ENCODE data around the gene SRR. TPM values are rescaled to one million over a fixed set of nuclear protein-coding genes. Genes with fewer than 3 reads are reported as not detected.

SRR gene
- polyA plus RNA-seq, 1 donor from 2014 or later = 69.0 TPM

DNA sequence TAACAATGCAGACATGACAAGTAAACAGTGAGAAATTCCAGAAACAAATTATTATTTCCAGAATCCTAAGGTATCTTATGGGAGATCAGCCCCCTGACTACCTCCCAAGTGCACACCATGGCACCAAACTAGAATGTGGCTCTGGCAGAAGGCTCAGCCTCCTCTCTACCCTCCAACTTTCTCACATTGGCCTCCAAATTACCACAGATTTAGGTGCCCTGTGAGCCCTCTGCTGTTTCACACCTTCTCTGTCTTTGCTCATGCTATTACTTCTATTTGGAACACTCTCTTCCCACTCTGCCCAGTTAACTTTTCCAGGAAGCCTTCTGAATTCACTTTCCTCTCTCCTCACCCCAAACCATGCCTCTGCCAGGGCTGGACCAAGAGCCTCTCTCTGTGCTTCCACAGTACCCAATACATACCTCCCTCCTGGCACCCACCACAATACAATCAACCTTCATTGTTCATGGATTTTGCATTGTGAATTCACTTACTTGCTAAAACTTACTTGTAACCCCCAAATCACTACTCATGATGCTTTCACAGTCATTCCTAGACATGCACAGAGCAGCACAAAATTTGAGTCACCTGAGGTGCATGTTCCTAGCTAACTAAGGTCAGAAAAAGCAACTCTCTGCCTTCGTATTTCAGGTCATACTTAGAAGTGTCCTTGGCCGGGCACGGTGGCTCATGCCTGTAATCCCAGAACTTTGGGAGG lies 31.6 kb upstream of the SRR start:
- Histone ChIP-seq H3K27me3 (ENCODE audit: insufficient read depth, low read depth, low read length) (no peaks in the 10 kb centered on the region), H2AFZ (ENCODE audit: low read depth, low read length) (no peak overlapping the region), H3K9me3 (ENCODE audit: low read length) (no peaks in the 10 kb centered on the region), H3K9me2 (ENCODE audit: insufficient read depth, low read length) (no peaks in the 10 kb centered on the region), H3K9ac (ENCODE audit: low read length) (no peak overlapping the region), H3K4me3 (ENCODE audit: low read length) (no peak overlapping the region), H3K79me2 (replicated peaks; ENCODE audit: insufficient read depth, low read length) (no peaks in the 10 kb centered on the region), H3K4me2 (ENCODE audit: low read length) (no peak overlapping the region), H3K36me3 (ENCODE audit: insufficient read depth, low read length) (no peaks in the 10 kb centered on the region), H3K27ac (ENCODE audit: low read length) (no peak overlapping the region), H3F3A (ENCODE audit: insufficient read depth, low read length, poor library complexity, severe bottlenecking) (no peaks in the 10 kb centered on the region), H4K20me1 (ENCODE audit: insufficient read depth) (no peaks in the 10 kb centered on the region)
- TF ChIP-seq EZH2 (IDR thresholded peaks at IDR 0.05; ENCODE audit: borderline replicate concordance, insufficient read depth, low read length, poor library complexity, severe bottlenecking) (no peak), SMC3 (conservative IDR thresholded peaks at IDR 0.05; ENCODE audit: poor library complexity) (no peak), TAF1 (IDR thresholded peaks at IDR 0.05; ENCODE audit: low read depth) (no peak), RAD21 (conservative IDR thresholded peaks at IDR 0.05) (no peak), EP300 (conservative IDR thresholded peaks at IDR 0.05; ENCODE audit: poor library complexity, severe bottlenecking) (no peak), POLR2AphosphoS5 (IDR thresholded peaks at IDR 0.05) (no peak), MXI1 (conservative IDR thresholded peaks at IDR 0.05; ENCODE audit: poor library complexity, severe bottlenecking) (no peak)
- TF ChIP-seq, protein P1, sequence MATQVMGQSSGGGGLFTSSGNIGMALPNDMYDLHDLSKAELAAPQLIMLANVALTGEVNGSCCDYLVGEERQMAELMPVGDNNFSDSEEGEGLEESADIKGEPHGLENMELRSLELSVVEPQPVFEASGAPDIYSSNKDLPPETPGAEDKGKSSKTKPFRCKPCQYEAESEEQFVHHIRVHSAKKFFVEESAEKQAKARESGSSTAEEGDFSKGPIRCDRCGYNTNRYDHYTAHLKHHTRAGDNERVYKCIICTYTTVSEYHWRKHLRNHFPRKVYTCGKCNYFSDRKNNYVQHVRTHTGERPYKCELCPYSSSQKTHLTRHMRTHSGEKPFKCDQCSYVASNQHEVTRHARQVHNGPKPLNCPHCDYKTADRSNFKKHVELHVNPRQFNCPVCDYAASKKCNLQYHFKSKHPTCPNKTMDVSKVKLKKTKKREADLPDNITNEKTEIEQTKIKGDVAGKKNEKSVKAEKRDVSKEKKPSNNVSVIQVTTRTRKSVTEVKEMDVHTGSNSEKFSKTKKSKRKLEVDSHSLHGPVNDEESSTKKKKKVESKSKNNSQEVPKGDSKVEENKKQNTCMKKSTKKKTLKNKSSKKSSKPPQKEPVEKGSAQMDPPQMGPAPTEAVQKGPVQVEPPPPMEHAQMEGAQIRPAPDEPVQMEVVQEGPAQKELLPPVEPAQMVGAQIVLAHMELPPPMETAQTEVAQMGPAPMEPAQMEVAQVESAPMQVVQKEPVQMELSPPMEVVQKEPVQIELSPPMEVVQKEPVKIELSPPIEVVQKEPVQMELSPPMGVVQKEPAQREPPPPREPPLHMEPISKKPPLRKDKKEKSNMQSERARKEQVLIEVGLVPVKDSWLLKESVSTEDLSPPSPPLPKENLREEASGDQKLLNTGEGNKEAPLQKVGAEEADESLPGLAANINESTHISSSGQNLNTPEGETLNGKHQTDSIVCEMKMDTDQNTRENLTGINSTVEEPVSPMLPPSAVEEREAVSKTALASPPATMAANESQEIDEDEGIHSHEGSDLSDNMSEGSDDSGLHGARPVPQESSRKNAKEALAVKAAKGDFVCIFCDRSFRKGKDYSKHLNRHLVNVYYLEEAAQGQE (IDR thresholded peaks at IDR 0.05; ENCODE audit: borderline replicate concordance) = no peak
- TF ChIP-seq, protein P2, sequence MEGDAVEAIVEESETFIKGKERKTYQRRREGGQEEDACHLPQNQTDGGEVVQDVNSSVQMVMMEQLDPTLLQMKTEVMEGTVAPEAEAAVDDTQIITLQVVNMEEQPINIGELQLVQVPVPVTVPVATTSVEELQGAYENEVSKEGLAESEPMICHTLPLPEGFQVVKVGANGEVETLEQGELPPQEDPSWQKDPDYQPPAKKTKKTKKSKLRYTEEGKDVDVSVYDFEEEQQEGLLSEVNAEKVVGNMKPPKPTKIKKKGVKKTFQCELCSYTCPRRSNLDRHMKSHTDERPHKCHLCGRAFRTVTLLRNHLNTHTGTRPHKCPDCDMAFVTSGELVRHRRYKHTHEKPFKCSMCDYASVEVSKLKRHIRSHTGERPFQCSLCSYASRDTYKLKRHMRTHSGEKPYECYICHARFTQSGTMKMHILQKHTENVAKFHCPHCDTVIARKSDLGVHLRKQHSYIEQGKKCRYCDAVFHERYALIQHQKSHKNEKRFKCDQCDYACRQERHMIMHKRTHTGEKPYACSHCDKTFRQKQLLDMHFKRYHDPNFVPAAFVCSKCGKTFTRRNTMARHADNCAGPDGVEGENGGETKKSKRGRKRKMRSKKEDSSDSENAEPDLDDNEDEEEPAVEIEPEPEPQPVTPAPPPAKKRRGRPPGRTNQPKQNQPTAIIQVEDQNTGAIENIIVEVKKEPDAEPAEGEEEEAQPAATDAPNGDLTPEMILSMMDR (IDR thresholded peaks at IDR 0.05; ENCODE audit: poor library complexity, severe bottlenecking) = no peak

DNA sequence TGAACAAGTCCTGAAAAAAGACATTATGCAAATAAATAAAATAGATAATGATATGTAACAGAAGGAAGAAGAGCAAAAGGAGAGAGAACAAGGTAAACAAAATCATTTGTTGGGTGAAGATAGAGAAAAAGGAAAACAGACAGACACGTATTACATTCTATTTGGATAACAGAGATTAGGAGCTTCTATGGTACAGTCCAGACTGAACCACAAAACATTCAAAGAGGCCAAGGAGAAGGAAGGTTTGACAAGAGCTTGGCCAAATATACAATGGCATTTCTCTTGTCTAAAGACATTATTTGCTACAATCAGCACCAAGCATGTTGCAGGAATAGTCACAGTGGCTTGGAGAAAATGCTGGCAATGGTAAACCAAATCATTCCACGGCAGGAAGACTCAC lies 29.3 kb upstream of the SRR start:
- Histone ChIP-seq H3K4me3 (ENCODE audit: low read length) (no peak overlapping the region), H4K20me1 (ENCODE audit: insufficient read depth) (no peaks in the 10 kb centered on the region), H3K27me3 (ENCODE audit: insufficient read depth, low read depth, low read length) (no peaks in the 10 kb centered on the region), H3K27ac (ENCODE audit: low read length) (no peak overlapping the region), H3K9me2 (ENCODE audit: insufficient read depth, low read length) (no peaks in the 10 kb centered on the region), H3F3A (ENCODE audit: insufficient read depth, low read length, poor library complexity, severe bottlenecking) (no peaks in the 10 kb centered on the region), H3K4me2 (ENCODE audit: low read length) (no peak overlapping the region), H3K36me3 (ENCODE audit: insufficient read depth, low read length) (no peaks in the 10 kb centered on the region), H3K79me2 (replicated peaks; ENCODE audit: insufficient read depth, low read length) (no peaks in the 10 kb centered on the region), H3K9me3 (ENCODE audit: low read length) (no peaks in the 10 kb centered on the region), H2AFZ (ENCODE audit: low read depth, low read length) (no peak overlapping the region), H3K9ac (ENCODE audit: low read length) (no peak overlapping the region)
- TF ChIP-seq EP300 (conservative IDR thresholded peaks at IDR 0.05; ENCODE audit: poor library complexity, severe bottlenecking) = no peak
- TF ChIP-seq, protein P2 (IDR thresholded peaks at IDR 0.05; ENCODE audit: poor library complexity, severe bottlenecking) = no peak
